Inferior parietal cortex (tissue), 1 donor: ENCODE measurements around the gene TEK.
"Not testable (repeated sequence)": the region's sequence is repeated elsewhere in the genome, so short reads cannot be mapped to it uniquely, and the experiment has no call there.

ENCODE experiments used
- DNase-seq: peaks from one replicate; pipeline ENCODE4 v3.0.0-alpha.2; 2016; ENCODE audit errors: extremely low spot score

TEK gene

GRCh38 chr9:27108981-27109541 lies at the start of gene TEK:
TEK (plus strand) TSS chr9:27109225; CDS start chr9:27109591, 366 bp downstream.
- no peak for DNase-seq

- DNase-seq: no peak
These were observed 49.6 kb upstream of the TEK start for GRCh38 chr9:27059412-27059811.

- no peak for DNase-seq
These were observed 49.1 kb upstream of the TEK start for GRCh38 chr9:27059907-27060306.

GRCh38 chr9:27065288-27065687 lies 43.7 kb upstream of the TEK start:
- no peak for DNase-seq

- no peak for DNase-seq
These were observed 34.9 kb upstream of the TEK start for GRCh38 chr9:27073841-27074728.

- DNase-seq: no peak
These were observed 30.3 kb upstream of the TEK start for GRCh38 chr9:27078685-27079084.

- DNase-seq: no peak
These were observed 23.6 kb upstream of the TEK start for GRCh38 chr9:27085456-27085855.

GRCh38 chr9:27086818-27087680 lies 22.0 kb upstream of the TEK start:
- DNase-seq: no peak

- no peak for DNase-seq
These were observed 20.0 kb upstream of the TEK start for GRCh38 chr9:27088981-27089380.

- DNase-seq: no peak
These were observed 19.3 kb upstream of the TEK start for GRCh38 chr9:27089706-27090105.

- no peak for DNase-seq
These were observed 18.8 kb upstream of the TEK start for GRCh38 chr9:27090231-27090630.

GRCh38 chr9:27090711-27091110 lies 18.3 kb upstream of the TEK start:
- DNase-seq: no peak

GRCh38 chr9:27092496-27092895 lies 16.5 kb upstream of the TEK start:
- not testable (repeated sequence) for DNase-seq

GRCh38 chr9:27093384-27094067 lies 15.5 kb upstream of the TEK start:
- not testable (repeated sequence) for DNase-seq

- DNase-seq: no peak
These were observed 14.3 kb upstream of the TEK start for GRCh38 chr9:27094640-27095298.

- no peak for DNase-seq
These were observed 1.8 kb upstream of the TEK start for GRCh38 chr9:27107241-27107640.

- no peak for DNase-seq
These were observed 596 bp downstream of the TEK start for GRCh38 chr9:27109621-27110020.

- no peak for DNase-seq
These were observed 1.2 kb downstream of the TEK start for GRCh38 chr9:27110181-27110580.

- DNase-seq: no peak
These were observed 3.2 kb downstream of the TEK start for GRCh38 chr9:27112235-27112634.

- no peak for DNase-seq
These were observed 8.6 kb downstream of the TEK start for GRCh38 chr9:27117489-27118135.

GRCh38 chr9:27118916-27119315 lies 9.9 kb downstream of the TEK start:
- DNase-seq: no peak
